SK-MEL-5 (cell line): ENCODE data around the gene TSKS. TPM values are rescaled to one million over a fixed set of nuclear protein-coding genes. Genes with fewer than 3 reads are reported as not detected.

Experiments
- DNase-seq: peaks from one replicate; pipeline ENCODE4 v3.0.0-alpha.2; 2016; ENCODE audit warnings: low read depth, low spot score
- in situ Hi-C: cut with HindIII; loops from 2 replicates; pipeline ENCODE4 v1.10.0; 2016; ENCODE audit warnings: low sequenced_read_pairs, high pct_unique_total_duplicates, low pct_unique_long_range_greater_than_20kb
- total RNA-seq: library from RNA; depleted of rRNA; stranded (reverse); fragments of >200 nt; shearing (Covaris generic); gene quantifications from 2 replicates; pipeline ENCODE4 v1.2.3, GENCODE V29; 2014

Gene TSKS
- total RNA-seq, 1 experiment from 2014 or later = not detected

GRCh38 chr19:49773663-49774350, 10.7 kb upstream of the TSKS start:
- no peak for DNase-seq
- in situ Hi-C loops = no loop called here

GRCh38 chr19:49772850-49773432, 9.8 kb upstream of the TSKS start:
- no peak for DNase-seq
- in situ Hi-C loops = no loop called here

DNA sequence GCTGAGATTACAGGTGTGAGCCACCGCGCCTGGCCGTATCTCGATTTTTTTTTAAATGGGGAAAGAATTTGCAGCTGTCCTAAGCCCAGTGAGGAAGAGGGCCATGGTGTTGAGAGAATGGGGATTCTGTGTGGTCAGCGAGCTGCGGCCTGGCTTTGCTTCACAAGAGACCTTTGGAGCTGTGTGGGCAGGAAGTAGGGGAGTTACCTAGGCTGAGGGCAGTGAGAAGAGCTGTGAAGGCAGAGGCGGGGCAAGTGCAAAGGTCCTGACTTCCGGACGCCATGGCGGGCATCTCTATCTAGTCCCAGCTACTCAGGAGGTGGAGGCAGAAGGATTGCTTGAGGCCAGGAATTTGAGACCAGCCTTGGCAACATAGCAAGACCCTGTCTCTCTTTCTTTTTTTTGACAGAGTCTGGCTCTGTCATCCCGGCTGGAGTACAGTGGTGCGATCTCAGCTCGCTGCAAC, 8.6 kb upstream of the TSKS start:
- no peak for DNase-seq
- in situ Hi-C loops = no loop called here

GRCh38 chr19:49770529-49770928, 7.4 kb upstream of the TSKS start:
- in situ Hi-C loops = no loop called here
- no peak for DNase-seq

DNA sequence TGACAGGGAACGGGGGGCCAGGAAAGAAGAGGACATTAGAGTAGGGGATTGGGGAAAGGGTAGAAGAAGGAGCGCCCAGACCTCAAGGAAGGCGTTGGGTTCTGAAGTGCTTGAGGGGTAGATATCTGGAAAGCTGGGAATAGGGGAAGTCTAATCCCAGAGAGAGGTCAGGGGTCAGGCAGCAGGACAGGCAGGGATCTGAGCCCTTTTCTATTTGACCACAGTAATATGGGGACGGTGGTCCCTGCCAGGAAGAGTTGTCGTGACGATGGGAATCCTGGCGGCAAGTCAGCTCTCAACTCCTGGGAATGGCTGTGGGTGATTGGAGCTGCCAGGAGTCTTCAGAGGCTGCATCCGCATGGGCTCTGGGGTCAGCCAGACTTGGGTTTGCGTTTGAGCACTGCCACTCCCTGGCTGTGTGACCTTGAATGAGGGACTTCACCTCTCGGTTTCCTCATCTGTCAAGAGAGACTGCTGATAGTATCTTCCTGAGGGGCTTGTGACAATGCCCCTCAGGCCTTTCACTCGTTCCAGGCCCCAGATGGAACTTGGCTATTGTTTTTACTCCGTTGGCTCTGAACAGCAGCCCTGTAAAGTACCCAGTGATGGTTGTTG, 5.0 kb upstream of the TSKS start:
- in situ Hi-C loops = no loop called here
- DNase-seq = no peak

DNA sequence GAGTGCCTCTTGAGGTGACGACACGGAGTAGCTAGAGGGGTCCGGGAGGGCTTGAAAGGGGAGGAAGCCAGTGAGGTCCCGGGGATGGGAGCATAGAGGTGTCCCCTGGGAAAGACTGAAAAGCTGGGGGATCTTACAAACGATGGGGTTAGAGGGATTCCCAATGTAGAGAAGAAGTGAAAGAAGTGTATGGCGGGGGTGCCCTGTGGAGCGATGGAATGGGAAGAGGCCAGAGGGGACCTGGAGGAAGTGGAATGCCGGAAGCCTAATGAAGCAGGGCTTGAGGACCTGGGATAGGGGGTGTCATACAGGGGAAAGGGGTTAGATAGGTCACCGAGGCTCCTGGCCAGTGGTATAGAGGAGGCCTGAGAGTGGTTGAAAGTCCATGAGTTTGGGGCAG, 4.3 kb upstream of the TSKS start:
- in situ Hi-C loops = no loop called here
- DNase-seq = no peak

- DNase-seq = no peak
- in situ Hi-C loops = no loop called here
These were observed 3.8 kb upstream of the TSKS start, which contains the start of gene AP2A1 for GRCh38 chr19:49766930-49767299. Gene AP2A1, plus strand, starts transcription at chr19:49767001. Its CDS starts 133 bp downstream, at chr19:49767134.

DNA sequence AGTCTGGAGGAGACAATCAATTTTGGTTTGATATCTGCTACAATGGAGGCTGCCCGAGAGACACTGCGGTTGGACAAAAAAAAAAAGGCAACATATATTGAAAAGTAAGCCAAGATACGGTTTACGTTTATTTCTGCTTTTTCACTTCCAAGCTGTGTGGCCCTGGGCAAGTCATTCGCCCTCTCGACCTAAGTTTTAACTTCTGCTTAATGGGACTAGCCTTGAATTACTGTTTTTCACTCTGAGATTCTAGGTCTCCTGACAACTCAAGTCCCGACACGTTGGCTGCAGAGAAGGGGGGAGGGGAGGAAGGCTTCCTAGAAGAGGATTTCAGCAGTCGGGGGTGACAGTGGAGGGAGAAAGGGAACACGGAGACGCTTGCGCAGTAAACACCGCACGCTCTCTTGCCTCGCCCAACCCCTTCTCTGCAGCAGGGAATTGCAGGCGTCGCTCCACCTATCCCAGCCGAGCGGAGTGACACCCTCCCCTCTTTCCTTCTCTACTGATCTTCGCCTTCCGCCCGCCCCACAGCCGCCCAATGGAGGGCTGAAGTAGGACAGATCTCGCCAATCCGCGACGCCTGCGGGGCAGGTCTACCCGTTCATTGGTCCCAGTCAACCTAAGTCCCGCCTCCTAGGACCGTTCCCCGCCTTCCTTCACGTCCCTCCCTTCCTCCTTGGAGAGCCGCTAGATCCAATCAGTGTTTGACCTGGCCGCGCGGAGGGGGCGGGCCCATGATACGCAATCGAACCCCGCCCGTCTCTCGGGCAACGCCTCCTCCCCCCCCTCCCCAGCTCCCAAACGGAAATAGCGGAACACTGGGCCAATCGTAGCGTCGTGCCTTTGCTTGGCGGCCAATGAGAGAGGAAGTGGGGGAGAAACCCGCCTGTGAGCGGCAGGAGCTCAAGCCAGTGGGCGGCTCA, 3.2 kb upstream of the TSKS start:
- in situ Hi-C loops = no loop called here
- DNase-seq = peak; percentile 99

- in situ Hi-C loops = no loop called here
- DNase-seq = no peak
These were observed 1.2 kb upstream of the TSKS start for GRCh38 chr19:49764341-49764740.

DNA sequence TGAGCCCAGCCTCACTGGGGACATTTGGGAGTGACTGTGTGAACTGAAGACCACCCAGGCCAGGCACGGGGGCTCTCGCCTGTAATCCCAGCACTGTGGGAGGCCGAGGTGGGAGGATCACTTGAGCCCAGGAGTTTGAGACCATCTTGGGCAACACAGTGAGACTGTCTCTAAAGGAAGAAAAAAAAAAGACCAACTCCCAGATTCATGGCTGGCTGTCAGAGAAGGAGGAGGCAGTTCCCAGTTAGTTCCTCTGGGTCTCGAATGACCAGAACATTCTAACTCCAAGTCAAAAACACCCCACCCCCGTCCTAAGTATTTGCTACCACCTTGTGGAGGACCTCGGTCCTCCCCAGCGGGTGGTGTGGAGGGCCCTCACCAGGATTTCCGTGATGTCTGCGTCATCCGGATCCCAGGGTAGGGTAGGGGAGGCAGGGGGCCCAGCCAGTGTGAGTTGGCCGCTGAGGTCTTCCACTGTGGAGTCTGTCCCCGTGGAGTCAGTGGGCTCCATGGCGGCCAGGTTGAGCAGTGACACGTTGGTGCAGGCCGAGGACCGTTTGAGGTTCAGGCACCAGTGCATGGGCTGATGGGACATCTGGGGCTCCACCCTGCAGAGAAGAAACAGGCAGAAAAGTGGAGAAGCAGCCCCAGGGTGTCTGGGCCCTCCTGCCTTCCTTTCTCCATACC, 1.3 kb downstream of the TSKS start:
- peak; percentile 20 for DNase-seq
- in situ Hi-C loops = no loop called here

- no peak for DNase-seq
- in situ Hi-C loops = no loop called here
These were observed 1.9 kb downstream of the TSKS start for GRCh38 chr19:49761249-49761624.

GRCh38 chr19:49758292-49758691, 4.8 kb downstream of the TSKS start:
- no peak for DNase-seq
- in situ Hi-C loops = no loop called here

DNA sequence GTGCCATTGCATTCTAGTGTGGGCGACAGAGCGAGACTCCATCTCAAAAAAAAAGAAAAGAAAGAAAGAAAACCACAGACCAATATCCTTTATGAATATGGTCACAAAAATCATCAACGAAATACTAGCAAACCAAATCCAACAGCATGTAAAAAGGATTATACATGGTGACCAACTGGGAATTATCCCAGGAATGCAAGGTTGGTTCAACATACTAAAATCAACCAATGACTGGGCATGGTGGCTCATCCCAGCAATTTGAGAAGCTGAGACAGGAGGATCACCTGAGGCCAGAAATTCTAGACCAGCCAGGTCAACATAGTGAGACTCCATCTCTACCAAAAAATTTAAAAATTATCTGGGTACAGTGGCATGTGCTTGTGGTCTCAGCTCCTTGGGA, 7.2 kb downstream of the TSKS start:
- in situ Hi-C loops = no loop called here
- no peak for DNase-seq

DNA sequence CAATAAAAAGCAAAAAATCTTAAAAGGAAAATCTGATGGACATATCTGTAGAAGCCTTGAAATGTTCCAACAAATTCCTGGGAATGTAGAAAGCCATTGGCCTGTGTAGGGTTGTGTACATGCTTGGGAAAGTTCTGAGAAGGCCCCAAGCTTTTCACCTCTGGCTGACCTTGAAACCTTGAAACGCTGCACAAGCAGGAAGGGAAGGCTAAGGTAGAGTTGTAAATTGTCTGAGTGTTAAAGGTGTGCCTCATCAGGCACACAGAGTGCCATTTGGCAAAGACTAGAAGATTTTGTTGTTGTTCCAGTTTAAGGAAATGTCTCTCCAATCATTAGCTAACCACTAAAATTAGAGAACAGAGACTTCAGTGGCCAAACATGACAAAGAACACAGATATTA, 10.4 kb downstream of the TSKS start:
- no peak for DNase-seq
- in situ Hi-C loops = no loop called here

DNA sequence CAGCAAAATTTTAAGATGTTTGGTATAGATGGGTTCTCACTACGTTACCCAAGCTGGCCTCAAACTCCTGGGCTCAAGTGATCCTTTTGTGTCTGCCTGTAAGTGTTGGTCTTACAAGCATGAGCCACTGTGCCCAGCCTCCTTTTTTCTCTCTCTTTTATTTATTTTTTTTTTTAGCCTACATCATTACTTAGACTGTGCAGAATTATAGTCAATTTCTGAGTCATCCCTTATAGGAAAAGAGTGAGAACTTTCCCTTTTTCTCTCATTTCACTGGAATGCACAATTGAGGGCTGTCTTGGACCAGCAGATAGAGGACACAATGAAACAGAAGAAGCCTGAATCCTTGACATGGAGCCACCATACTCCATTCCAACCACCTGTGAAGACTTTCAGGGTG, 13.3 kb downstream of the TSKS start:
- in situ Hi-C loops = no loop called here

GRCh38 chr19:49749055-49749716, 13.9 kb downstream of the TSKS start:
- in situ Hi-C loops = no loop called here

More for the DNA sequence above, 13.3 kb downstream of the TSKS start:
- no peak for DNase-seq

More at GRCh38 chr19:49749055-49749716, 13.9 kb downstream of the TSKS start:
- peak; percentile 66 for DNase-seq
